ENCODE results near the gene PDLIM3. TPM values are rescaled to one million over a fixed set of nuclear protein-coding genes. Genes with fewer than 3 reads are reported as not detected.

Gene PDLIM3
- polyA plus RNA-seq, 1 of the 3 experiments (the other 2 are of a cell fraction): 0.08 TPM

DNA sequence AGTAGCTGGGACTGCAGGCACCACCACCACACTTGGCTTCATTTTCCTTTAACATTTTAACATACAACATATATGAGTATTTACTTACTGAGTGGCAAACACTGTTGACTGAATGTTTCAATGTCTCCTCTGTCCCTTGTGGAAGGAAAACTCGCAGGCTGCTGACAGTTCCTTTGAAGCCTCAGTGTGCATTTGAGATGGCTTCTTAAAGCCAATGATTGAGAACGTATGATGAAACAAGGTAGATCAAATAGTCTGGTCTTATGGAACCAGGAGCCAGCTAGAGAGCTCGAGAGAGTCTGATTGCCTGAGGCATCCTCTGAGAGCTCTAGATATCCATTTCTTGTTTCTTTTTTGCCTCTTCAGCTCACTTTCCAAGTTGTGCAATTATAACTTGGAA is 43.0 kb upstream of the PDLIM3 start:
- H3K4me2 ChIP-seq: no peak overlapping the region
- no peaks in the 10 kb centered on the region for H3K9me2 ChIP-seq
- H3K27me3 ChIP-seq (ENCODE audit: insufficient read depth): no peaks in the 10 kb centered on the region
- ChIA-PET CTCF (no interaction called here), POLR2A (no interaction called here)
- no peaks in the 10 kb centered on the region for H3K36me3 ChIP-seq (replicated peaks in 1 of 2; ENCODE audit: control insufficient read depth in 1 of 2, insufficient read depth in 2 of 2, low read length in 1 of 2)
- no peak overlapping the region for H3K27ac ChIP-seq (ENCODE audit: low read depth in 2 of 2, low read length in 1 of 2)
- no peak overlapping the region for H2AFZ ChIP-seq (ENCODE audit: low read depth)
- H3K4me3 ChIP-seq (ENCODE audit: low read depth in 2 of 2, low read length in 1 of 2): no peak overlapping the region
- H4K20me1 ChIP-seq (ENCODE audit: insufficient read depth): no peaks in the 10 kb centered on the region
- H3K9ac ChIP-seq: no peak overlapping the region
- WGBS (ENCODE audit: low lambda C conversion rate): 73% methylated on average over 3 of the region's 3 CpGs
- H3K9me3 ChIP-seq: no peaks in the 10 kb centered on the region
- no peak for TF ChIP-seq NRF1 (IDR thresholded peaks at IDR 0.05; ENCODE audit: low read depth, low read length)
- TF ChIP-seq YY1 (IDR thresholded peaks at IDR 0.05; ENCODE audit: low read depth): no peak
- TF ChIP-seq, protein P1, sequence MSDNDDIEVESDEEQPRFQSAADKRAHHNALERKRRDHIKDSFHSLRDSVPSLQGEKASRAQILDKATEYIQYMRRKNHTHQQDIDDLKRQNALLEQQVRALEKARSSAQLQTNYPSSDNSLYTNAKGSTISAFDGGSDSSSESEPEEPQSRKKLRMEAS (IDR thresholded peaks at IDR 0.05; ENCODE audit: low read depth): no peak
- TF ChIP-seq, protein P2, sequence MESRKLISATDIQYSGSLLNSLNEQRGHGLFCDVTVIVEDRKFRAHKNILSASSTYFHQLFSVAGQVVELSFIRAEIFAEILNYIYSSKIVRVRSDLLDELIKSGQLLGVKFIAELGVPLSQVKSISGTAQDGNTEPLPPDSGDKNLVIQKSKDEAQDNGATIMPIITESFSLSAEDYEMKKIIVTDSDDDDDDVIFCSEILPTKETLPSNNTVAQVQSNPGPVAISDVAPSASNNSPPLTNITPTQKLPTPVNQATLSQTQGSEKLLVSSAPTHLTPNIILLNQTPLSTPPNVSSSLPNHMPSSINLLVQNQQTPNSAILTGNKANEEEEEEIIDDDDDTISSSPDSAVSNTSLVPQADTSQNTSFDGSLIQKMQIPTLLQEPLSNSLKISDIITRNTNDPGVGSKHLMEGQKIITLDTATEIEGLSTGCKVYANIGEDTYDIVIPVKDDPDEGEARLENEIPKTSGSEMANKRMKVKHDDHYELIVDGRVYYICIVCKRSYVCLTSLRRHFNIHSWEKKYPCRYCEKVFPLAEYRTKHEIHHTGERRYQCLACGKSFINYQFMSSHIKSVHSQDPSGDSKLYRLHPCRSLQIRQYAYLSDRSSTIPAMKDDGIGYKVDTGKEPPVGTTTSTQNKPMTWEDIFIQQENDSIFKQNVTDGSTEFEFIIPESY (IDR thresholded peaks at IDR 0.05; ENCODE audit: borderline replicate concordance, low read depth): no peak
- TF ChIP-seq POLR2AphosphoS5 (IDR thresholded peaks at IDR 0.05; ENCODE audit: low read depth, low read length): no peak
- no peak for TF ChIP-seq RCOR1 (IDR thresholded peaks at IDR 0.05; ENCODE audit: low read length)
- no peak for TF ChIP-seq EZH2phosphoT487 (IDR thresholded peaks at IDR 0.05; ENCODE audit: borderline replicate concordance, low read depth)
- no peak for TF ChIP-seq ELF1 (IDR thresholded peaks at IDR 0.05)
- no peak for TF ChIP-seq TEAD4 (IDR thresholded peaks at IDR 0.05; ENCODE audit: borderline replicate concordance, insufficient read depth)
- TF ChIP-seq, protein P3, sequence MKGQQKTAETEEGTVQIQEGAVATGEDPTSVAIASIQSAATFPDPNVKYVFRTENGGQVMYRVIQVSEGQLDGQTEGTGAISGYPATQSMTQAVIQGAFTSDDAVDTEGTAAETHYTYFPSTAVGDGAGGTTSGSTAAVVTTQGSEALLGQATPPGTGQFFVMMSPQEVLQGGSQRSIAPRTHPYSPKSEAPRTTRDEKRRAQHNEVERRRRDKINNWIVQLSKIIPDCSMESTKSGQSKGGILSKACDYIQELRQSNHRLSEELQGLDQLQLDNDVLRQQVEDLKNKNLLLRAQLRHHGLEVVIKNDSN (IDR thresholded peaks at IDR 0.05; ENCODE audit: borderline replicate concordance, low read depth): no peak
- TF ChIP-seq, protein P4, sequence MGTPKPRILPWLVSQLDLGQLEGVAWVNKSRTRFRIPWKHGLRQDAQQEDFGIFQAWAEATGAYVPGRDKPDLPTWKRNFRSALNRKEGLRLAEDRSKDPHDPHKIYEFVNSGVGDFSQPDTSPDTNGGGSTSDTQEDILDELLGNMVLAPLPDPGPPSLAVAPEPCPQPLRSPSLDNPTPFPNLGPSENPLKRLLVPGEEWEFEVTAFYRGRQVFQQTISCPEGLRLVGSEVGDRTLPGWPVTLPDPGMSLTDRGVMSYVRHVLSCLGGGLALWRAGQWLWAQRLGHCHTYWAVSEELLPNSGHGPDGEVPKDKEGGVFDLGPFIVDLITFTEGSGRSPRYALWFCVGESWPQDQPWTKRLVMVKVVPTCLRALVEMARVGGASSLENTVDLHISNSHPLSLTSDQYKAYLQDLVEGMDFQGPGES (IDR thresholded peaks at IDR 0.05; ENCODE audit: low read depth, low read length): no peak
- no peak for TF ChIP-seq SIN3A (IDR thresholded peaks at IDR 0.05; ENCODE audit: borderline replicate concordance, low read depth, low read length)
- TF ChIP-seq, protein P5, sequence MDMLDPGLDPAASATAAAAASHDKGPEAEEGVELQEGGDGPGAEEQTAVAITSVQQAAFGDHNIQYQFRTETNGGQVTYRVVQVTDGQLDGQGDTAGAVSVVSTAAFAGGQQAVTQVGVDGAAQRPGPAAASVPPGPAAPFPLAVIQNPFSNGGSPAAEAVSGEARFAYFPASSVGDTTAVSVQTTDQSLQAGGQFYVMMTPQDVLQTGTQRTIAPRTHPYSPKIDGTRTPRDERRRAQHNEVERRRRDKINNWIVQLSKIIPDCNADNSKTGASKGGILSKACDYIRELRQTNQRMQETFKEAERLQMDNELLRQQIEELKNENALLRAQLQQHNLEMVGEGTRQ (IDR thresholded peaks at IDR 0.05; ENCODE audit: borderline replicate concordance, low read depth, low read length): no peak
- TF ChIP-seq TCF12 (IDR thresholded peaks at IDR 0.05): no peak
- TF ChIP-seq TAF1 (IDR thresholded peaks at IDR 0.05; ENCODE audit: borderline replicate concordance, low read depth, low read length): no peak
- no peak for TF ChIP-seq MXI1 (IDR thresholded peaks at IDR 0.05; ENCODE audit: low read depth, low read length)
- no peak for TF ChIP-seq FOXM1 (IDR thresholded peaks at IDR 0.05; ENCODE audit: low read depth)
- TF ChIP-seq, protein P6, sequence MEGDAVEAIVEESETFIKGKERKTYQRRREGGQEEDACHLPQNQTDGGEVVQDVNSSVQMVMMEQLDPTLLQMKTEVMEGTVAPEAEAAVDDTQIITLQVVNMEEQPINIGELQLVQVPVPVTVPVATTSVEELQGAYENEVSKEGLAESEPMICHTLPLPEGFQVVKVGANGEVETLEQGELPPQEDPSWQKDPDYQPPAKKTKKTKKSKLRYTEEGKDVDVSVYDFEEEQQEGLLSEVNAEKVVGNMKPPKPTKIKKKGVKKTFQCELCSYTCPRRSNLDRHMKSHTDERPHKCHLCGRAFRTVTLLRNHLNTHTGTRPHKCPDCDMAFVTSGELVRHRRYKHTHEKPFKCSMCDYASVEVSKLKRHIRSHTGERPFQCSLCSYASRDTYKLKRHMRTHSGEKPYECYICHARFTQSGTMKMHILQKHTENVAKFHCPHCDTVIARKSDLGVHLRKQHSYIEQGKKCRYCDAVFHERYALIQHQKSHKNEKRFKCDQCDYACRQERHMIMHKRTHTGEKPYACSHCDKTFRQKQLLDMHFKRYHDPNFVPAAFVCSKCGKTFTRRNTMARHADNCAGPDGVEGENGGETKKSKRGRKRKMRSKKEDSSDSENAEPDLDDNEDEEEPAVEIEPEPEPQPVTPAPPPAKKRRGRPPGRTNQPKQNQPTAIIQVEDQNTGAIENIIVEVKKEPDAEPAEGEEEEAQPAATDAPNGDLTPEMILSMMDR (IDR thresholded peaks at IDR 0.05): no peak
- TF ChIP-seq EP300 (IDR thresholded peaks at IDR 0.05; ENCODE audit: borderline replicate concordance in 1 of 2, low read depth in 1 of 2, low read length in 1 of 2): no peak
- TF ChIP-seq, protein P7, sequence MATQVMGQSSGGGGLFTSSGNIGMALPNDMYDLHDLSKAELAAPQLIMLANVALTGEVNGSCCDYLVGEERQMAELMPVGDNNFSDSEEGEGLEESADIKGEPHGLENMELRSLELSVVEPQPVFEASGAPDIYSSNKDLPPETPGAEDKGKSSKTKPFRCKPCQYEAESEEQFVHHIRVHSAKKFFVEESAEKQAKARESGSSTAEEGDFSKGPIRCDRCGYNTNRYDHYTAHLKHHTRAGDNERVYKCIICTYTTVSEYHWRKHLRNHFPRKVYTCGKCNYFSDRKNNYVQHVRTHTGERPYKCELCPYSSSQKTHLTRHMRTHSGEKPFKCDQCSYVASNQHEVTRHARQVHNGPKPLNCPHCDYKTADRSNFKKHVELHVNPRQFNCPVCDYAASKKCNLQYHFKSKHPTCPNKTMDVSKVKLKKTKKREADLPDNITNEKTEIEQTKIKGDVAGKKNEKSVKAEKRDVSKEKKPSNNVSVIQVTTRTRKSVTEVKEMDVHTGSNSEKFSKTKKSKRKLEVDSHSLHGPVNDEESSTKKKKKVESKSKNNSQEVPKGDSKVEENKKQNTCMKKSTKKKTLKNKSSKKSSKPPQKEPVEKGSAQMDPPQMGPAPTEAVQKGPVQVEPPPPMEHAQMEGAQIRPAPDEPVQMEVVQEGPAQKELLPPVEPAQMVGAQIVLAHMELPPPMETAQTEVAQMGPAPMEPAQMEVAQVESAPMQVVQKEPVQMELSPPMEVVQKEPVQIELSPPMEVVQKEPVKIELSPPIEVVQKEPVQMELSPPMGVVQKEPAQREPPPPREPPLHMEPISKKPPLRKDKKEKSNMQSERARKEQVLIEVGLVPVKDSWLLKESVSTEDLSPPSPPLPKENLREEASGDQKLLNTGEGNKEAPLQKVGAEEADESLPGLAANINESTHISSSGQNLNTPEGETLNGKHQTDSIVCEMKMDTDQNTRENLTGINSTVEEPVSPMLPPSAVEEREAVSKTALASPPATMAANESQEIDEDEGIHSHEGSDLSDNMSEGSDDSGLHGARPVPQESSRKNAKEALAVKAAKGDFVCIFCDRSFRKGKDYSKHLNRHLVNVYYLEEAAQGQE (IDR thresholded peaks at IDR 0.05; ENCODE audit: low read depth, low read length): no peak
- peaks cover 5 to 15% of the 10 kb centered on the region in 2 experiments; a peak in 3 of 4 replicates for H3K4me1 ChIP-seq (ENCODE audit: control insufficient read depth in 1 of 2, insufficient read depth in 2 of 2, low read depth in 1 of 2, low read length in 1 of 2)
- no peaks in the 10 kb centered on the region for H3F3A ChIP-seq (replicated peaks; ENCODE audit: insufficient read depth)
- H3K79me2 ChIP-seq (ENCODE audit: insufficient read depth): no peaks in the 10 kb centered on the region
- DNase-seq: no peak
